ENCODE data around the gene COX20. TPM values are rescaled to one million over a fixed set of nuclear protein-coding genes. Genes with fewer than 3 reads are reported as not detected.

The COX20 gene
- total RNA-seq, 1 donor from 2014 or later = 20.8 TPM

- no peak for DNase-seq (ENCODE audit: low spot score)
These were observed 15.4 kb downstream of the COX20 start for GRCh38 chr1:244850896-244851295.

GRCh38 chr1:244851546-244852231 is 16.2 kb downstream of the COX20 start:
- no peak for DNase-seq (ENCODE audit: low spot score)

DNA sequence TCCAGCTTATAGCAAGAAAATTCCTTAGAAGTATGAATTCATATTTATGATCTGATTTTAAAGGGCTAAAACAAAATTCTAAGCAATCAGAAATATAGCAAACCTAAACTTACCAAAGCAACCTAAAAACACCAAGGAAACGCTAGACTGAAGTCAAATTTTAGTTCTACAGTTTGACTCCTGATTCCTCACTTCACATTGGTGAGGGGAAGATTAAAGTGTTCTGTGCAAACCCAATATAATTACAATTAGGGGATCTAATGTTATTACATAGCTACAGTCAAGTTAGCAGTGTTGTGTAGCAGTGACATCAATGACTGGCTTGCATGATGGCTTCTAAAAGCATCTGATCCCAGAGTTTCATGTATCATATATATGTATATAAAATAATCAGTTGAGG is 17.2 kb downstream of the COX20 start:
- DNase-seq (ENCODE audit: low spot score) = no peak

GRCh38 chr1:244854166-244854565 is 18.7 kb downstream of the COX20 start:
- no peak for DNase-seq (ENCODE audit: low spot score)

DNA sequence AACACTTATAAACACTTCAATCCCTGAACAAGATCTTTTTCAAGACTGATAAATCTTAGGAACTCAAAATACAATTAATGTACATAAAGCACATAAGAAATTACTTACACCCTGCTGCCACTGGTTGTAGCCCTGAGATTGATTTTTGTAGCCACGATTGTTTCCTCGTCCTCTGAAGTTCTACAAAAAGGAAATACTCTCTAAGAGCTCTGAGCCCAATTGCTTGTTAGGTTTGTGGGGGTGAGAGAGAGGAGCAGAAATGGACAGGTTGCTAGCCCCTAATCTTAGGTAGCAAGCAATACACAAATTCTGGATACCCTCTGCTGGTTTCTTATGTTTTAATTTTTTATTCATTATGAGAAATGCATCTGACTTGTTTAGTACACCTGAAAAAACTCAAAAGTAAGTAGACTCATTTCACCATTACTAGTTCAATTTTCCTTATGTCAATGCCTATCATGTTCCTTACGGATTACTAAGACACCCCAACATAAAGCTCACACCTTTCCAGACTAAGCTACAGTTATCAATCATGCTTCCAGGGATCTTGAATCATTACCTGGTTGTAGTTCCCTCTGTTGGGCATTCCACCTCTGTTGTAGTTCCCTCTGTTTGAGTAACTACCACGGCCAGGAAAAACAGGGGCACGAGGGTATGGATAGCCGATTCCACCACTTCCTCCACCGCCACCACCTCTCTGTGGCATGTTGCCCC is 19.6 kb downstream of the COX20 start:
- DNase-seq (ENCODE audit: low spot score) = no peak

- DNase-seq (ENCODE audit: low spot score) = no peak
These were observed 22.3 kb downstream of the COX20 start for GRCh38 chr1:244857761-244858160.

GRCh38 chr1:244858357-244858756 is 22.9 kb downstream of the COX20 start:
- DNase-seq (ENCODE audit: low spot score) = no peak

GRCh38 chr1:244860078-244860477 is 24.6 kb downstream of the COX20 start:
- no peak for DNase-seq (ENCODE audit: low spot score)

DNA sequence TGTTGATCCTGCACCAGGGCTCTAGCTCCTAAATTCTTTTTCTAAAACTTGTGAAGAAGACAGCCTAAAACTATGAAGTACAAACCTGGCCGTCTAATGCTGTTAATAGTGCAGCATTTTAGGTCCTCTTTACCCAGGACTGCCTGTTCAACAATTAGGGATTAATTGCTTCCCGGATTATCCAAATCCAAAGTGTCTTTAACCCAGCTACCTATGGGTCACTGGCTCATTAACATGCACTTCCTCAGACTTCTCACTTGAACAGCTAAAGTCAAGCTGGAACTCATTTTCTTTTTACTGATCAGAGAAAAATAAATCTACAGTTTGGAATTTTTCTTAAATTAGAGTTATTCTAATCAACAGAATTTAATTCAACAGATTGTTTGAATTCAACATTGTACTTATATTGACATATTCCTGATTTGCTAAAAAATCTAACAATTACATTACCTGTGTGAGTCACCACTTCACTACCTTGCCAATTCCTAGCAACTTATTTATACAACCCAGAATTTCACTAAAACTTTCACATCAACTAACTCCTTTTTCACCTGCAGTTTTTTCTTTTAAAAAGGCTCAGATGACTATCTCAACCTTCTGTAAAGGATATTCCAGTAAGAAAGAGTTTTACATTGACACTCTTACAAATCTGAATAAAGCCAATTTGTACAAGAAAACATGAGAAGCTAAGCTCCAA is 25.6 kb downstream of the COX20 start:
- DNase-seq (ENCODE audit: low spot score) = no peak

DNA sequence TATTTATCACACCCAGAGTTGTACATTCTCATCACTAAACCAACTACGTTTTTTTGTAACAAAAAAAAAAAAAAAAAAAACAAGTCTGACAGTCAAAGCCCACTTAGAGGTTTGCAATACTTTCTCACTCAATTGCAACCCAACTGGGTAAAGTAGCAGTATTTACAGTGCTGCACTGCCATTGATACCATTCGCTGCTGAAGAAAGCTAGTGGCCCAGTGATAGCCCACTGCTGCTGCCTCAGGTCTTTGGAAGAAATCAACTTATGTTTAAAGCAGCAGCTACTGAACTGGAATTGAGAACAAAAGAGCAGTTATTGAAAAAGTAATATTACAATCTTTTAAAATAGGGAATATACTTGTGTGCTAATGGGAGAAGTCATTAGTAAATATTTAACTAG is 26.2 kb downstream of the COX20 start:
- DNase-seq (ENCODE audit: low spot score) = no peak

- DNase-seq (ENCODE audit: low spot score) = no peak
These were observed 26.9 kb downstream of the COX20 start for GRCh38 chr1:244862354-244862698.

DNA sequence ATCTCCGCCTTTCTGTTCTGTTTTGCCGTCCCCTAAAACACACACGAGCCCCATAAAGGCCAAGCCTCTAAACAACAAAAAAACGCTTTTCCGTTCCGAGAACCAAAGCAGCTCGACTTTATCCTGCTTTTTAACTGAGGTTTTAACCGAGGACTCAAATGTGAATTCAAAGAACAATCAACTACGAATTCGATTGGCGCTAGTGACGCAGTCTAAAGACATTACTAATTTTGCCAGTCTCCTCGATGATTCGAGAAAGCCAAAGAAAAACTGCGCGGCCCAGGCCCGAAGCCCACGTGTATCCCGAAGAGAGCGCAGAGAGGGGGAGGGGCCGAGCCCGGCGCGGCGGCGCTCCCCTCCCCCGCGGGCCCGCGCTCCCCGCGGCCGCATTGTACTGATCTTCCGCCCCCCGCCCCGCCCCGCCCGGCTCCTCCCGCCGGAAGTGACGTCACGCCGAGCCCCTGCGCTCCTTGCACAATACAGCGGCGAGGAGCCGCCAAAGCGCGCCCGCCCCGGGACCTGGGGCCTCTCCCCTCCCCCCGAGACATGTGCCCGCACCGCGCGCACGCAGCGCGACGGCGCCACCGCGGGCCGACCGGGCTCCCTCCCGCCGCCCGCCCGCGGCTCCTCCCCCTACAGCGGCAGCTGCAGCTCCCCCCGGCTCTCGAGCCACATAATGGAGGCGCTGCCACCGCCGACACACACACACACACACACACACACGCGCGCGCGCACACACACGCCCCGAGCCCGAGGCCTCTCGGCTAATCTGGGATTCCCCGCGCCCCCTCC is 27.4 kb downstream of the COX20 start:
- peak; percentile 99 for DNase-seq (ENCODE audit: low spot score)

GRCh38 chr1:244863491-244864252 is 28.2 kb downstream of the COX20 start:
- peak; percentile 90 for DNase-seq (ENCODE audit: low spot score)

GRCh38 chr1:244864253-244865027 is 29.0 kb downstream of the COX20 start, which contains the start of gene HNRNPU:
HNRNPU (minus strand) TSS chr1:244864543; CDS start chr1:244864307, 236 bp downstream.
- DNase-seq (ENCODE audit: low spot score) = peak; percentile 99

DNA sequence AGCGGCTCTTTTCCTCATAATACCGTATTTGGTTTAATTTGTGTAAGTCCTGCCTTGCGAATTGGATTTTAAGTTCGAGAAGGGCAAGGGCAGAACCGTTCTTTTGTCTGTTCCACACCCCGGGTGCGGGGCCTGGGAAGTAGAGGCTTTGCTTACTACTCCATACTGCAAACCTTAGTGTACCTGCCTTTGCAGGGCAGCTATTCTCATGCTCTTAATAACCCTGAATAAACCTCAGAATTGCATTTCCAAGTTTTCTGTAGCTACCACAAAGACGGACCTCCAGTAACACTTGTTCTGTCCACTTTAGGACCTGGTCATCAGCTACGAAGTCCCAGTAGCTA is 29.5 kb downstream of the COX20 start:
- no peak for DNase-seq (ENCODE audit: low spot score)

- no peak for DNase-seq (ENCODE audit: low spot score)
These were observed 30.4 kb downstream of the COX20 start for GRCh38 chr1:244865820-244866219.

DNA sequence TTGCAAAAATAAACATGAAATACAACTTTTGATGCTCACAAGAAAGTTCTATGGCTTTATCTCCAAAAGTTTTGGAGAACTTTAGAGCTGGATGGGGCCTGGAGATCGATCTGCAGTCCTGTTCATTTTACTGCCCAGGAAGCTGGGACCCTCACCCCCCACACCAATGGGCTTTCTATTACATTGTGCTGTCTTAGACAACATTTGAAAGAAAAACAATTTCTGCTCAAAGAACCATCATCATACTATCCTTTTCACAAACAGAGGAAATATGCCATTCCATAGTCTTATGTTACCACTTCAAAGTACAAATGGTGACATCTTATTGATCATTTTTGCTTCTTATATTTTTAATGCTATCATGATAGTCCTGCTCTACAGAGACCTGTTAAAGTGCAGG is 30.9 kb downstream of the COX20 start:
- no peak for DNase-seq (ENCODE audit: low spot score)

DNA sequence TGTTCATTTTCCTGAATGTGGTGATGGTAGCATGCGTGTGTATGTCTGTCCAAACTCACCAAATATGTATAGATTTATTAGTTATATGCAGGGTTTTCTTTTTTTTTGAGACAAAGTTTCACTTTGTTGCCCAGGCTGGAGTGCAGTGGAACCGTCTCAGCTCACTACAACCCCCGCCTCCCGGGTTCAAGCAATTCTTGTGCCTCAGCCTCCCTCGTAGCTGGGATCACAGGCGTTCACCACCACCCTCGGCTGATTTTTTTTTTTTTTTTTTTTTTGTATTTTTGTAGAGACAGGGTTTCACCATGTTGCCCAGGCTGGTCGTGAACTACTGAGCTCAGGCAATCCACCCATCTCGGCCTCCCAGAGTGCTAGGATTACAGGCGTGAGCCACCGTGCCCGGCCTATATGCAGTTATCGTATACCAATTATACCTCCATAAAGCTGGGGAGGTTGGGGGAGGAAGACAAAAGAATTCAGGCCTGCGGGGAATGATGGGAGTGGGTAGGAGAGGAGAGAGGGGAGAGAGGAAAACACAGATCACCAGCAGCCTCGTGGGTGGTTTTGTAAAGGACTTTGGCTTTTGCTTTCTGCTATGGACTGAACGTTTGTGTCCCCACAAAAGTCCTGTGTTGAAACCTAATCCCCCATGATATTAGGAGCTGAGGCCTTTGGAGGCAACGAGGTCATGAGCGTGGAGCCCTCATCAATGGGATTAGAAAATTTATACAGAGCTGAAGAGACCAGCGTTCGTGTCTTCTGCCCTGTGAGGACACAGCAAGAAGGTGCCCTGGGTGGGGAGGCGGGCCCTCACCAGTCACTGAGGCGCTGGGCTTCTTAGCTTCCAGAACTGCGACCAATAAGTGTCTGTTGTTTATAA is 33.3 kb downstream of the COX20 start:
- no peak for DNase-seq (ENCODE audit: low spot score)

DNA sequence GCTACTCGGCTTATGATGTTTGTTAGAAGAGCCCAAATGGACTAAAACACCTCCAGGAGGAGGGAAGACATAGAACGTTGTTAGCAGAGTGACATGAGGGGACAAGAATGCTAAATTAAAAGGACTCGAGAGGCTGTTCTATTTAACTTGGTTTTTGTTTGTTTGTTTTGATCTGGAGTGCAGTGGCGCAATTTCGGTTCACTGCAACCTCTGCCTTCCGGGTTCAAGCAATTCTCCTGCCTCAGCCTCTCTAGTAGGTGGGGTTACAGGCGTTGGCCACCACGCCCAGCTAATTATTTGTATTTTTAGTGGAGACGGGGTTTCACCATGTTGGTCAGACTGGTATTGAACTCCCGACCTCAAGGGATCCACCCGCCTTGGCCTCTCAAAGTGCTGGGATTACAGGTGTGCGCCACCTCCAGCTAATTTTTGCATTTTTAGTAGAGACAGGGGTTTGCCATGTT is 33.9 kb downstream of the COX20 start:
- DNase-seq (ENCODE audit: low spot score) = no peak
